Caco-2 (cell line): ENCODE results near the gene PLCD4. TPM values are rescaled to one million over a fixed set of nuclear protein-coding genes. Genes with fewer than 3 reads are reported as not detected.

Experiments used
- BruUV-seq: library from RNA; stranded (reverse); fragments of 400-500 nt; replicated peaks from 2 replicates; lab custom pipeline; 2021; lab: Mats Ljungman, UMichigan
- CTCF ChIA-PET: fragments of 300-600 bp; sonication (Branson Sonifier 250); formaldehyde crosslinking; loops from one replicate; lab custom pipeline; 2022; ENCODE audit warnings: antibody characterized with exemption; lab: Charles Lee
- POLR2A ChIA-PET: fragments of 300-600 bp; sonication (Branson Sonifier 250); formaldehyde crosslinking; loops from one replicate; lab custom pipeline; 2022; ENCODE audit warnings: antibody characterized with exemption; lab: Charles Lee
- DNase-seq, 2 experiments: peaks; one replicate each; pipeline versions ENCODE4 v3.0.0 to v3.0.0-alpha.2; 2020 to 2022
- H3K27me3 ChIP-seq: replicated peaks from 2 replicates; pipeline ENCODE4 v1.6.0; 2011; ENCODE audit warnings: low read length; ENCODE audit not compliant: control insufficient read depth, insufficient read depth
- H3K36me3 ChIP-seq: 2 replicates; pipeline ENCODE4 v1.5.1; 2011; ENCODE audit warnings: low read length; ENCODE audit not compliant: control insufficient read depth, insufficient read depth
- H3K4me1 ChIP-seq: fragments of 250-450 bp; sonication (Bioruptor Pico); 2 replicates; pipeline ENCODE4 v1.5.1; 2020; ENCODE audit warnings: mild to moderate bottlenecking
- H3K4me3 ChIP-seq: 2 replicates; pipeline ENCODE4 v1.5.1; 2011; ENCODE audit warnings: low read depth, mild to moderate bottlenecking, control low read depth, low read length
- H3K9me3 ChIP-seq: fragments of 250-450 bp; sonication (Bioruptor Pico); 2 replicates; pipeline ENCODE4 v1.5.1; 2020; ENCODE audit warnings: mild to moderate bottlenecking, moderate library complexity
- H3K27ac Mint-ChIP-seq: one replicate; pipeline ENCODE4 v1.8.0; 2022; ENCODE audit warnings: mixed read lengths; ENCODE audit not compliant: unreplicated experiment
- H3K27me3 Mint-ChIP-seq: one replicate; pipeline ENCODE4 v1.8.0; 2022; ENCODE audit warnings: mixed read lengths; ENCODE audit not compliant: insufficient read depth, unreplicated experiment
- H3K36me3 Mint-ChIP-seq: one replicate; pipeline ENCODE4 v1.8.0; 2022; ENCODE audit warnings: mild to moderate bottlenecking, mixed read lengths; ENCODE audit not compliant: insufficient read depth, unreplicated experiment
- H3K4me1 Mint-ChIP-seq: one replicate; pipeline ENCODE4 v1.8.0; 2022; ENCODE audit warnings: low read depth, mixed read lengths; ENCODE audit not compliant: unreplicated experiment
- H3K4me3 Mint-ChIP-seq: one replicate; pipeline ENCODE4 v1.8.0; 2022; ENCODE audit warnings: mild to moderate bottlenecking, moderate library complexity, mixed read lengths; ENCODE audit not compliant: unreplicated experiment
- H3K9me3 Mint-ChIP-seq: one replicate; pipeline ENCODE4 v1.8.0; 2022; ENCODE audit warnings: mixed read lengths; ENCODE audit not compliant: unreplicated experiment
- CTCF ChIP-seq, 2 experiments: fragments of 200-600 bp in 1 of 2; IDR thresholded peaks; 1 replicate in 1 of 2; 2 replicates in 1 of 2; pipeline versions ENCODE4 v1.5.1 to v1.8.0; 2011 to 2022; ENCODE audit warnings: antibody characterized with exemption in 1 of 2, control low read depth in 1 of 2, inconsistent platforms in 1 of 2, low read depth in 1 of 2, low read length in 1 of 2, mild to moderate bottlenecking in 1 of 2, moderate library complexity in 1 of 2; ENCODE audit not compliant: insufficient read depth in 1 of 2, severe bottlenecking in 1 of 2, unreplicated experiment in 1 of 2
- intact Hi-C: fragments of 100-400 bp; cut with micrococcal nuclease; formaldehyde crosslinking; loops from one replicate; pipeline ENCODE4 v1.10.0; 2022; ENCODE audit not compliant: unreplicated experiment
- total RNA-seq: library from RNA; stranded (reverse); gene quantifications from 2 replicates; pipeline ENCODE4 v1.2.3, GENCODE V29; 2022

Gene PLCD4
- total RNA-seq, 1 experiment from 2014 or later: 0.48 TPM

- POLR2A ChIA-PET: no interaction called here
Measured at GRCh38 chr2:218680061-218680460, 72.4 kb downstream of the PLCD4 start.

More at GRCh38 chr2:218680061-218680460, 72.4 kb downstream of the PLCD4 start:
- Histone ChIP-seq H3K27me3 (no peaks in the 10 kb centered on the region), H3K36me3 (no peaks in the 10 kb centered on the region), H3K4me1 (no peaks in the 10 kb centered on the region), H3K9me3 (no peaks in the 10 kb centered on the region), H3K4me3 (no peak overlapping the region)
- Mint-ChIP-seq H3K4me1 (no peaks in the 10 kb centered on the region), H3K27me3 (no peaks in the 10 kb centered on the region), H3K36me3 (peaks cover 7% of the 10 kb centered on the region), H3K9me3 (no peaks in the 10 kb centered on the region), H3K4me3 (no peak overlapping the region), H3K27ac (no peak overlapping the region)
- TF ChIP-seq CTCF (IDR thresholded peaks at IDR 0.05; ENCODE audit: insufficient read depth in 1 of 2, low read depth in 1 of 2, low read length in 1 of 2, severe bottlenecking in 1 of 2, unreplicated experiment in 1 of 2): no peak
- intact Hi-C loops: no loop called here
- CTCF ChIA-PET: interaction anchor here (0.6 kb wide), 1 partner anchor 21 kb away, joined by 4 read pairs; no protein-coding TSS in a partner anchor
- no peak for DNase-seq
- BruUV-seq: no TSS peak

Other genes starting within 250 kb of the PLCD4 start
- 0.12 and 0.32 TPM in 2 replicates for gene SLC11A1, start 225.6 kb upstream of the PLCD4 start, total RNA-seq
- gene CTDSP1, start 208.0 kb upstream of the PLCD4 start, total RNA-seq: 103 and 104 TPM in 2 replicates
- gene VIL1, start 188.8 kb upstream of the PLCD4 start, total RNA-seq: 401 and 448 TPM in 2 replicates
- gene USP37, start 39.5 kb upstream of the PLCD4 start, total RNA-seq: 18.6 and 22.2 TPM in 2 replicates
- gene CNOT9, start 39.1 kb upstream of the PLCD4 start, total RNA-seq: 56.4 and 59.9 TPM in 2 replicates
- 37.0 and 38.5 TPM in 2 replicates for gene ZNF142, start 51.7 kb downstream of the PLCD4 start, total RNA-seq
- gene BCS1L, start 51.8 kb downstream of the PLCD4 start, total RNA-seq: 68.3 and 74.6 TPM in 2 replicates
- gene RNF25, start 64.1 kb downstream of the PLCD4 start, total RNA-seq: 30.5 and 32.1 TPM in 2 replicates
- gene STK36, start 64.2 kb downstream of the PLCD4 start, total RNA-seq: 44.1 and 56.9 TPM in 2 replicates
- 86.6 and 87.9 TPM in 2 replicates for gene TTLL4, start 102.9 kb downstream of the PLCD4 start, total RNA-seq
- 20.9 and 26.8 TPM in 2 replicates for gene CYP27A1, start 174.2 kb downstream of the PLCD4 start, total RNA-seq
- not detected in 2 replicates for gene PRKAG3, start 223.9 kb downstream of the PLCD4 start, total RNA-seq